Progenitor cell of endocrine pancreas (in vitro differentiated cells): ENCODE measurements around the gene UBB. TPM values are rescaled to one million over a fixed set of nuclear protein-coding genes. Genes with fewer than 3 reads are reported as not detected.
A peak's percentile ranks its signal among the peaks of the same experiment; 100 is the strongest.

ENCODE experiments used
- DNase-seq: peaks from one replicate; pipeline ENCODE4 v3.0.0; 2021; ENCODE audit warnings: low spot score; ENCODE audit not compliant: unreplicated experiment
- H3K27ac Mint-ChIP-seq: 2 replicates; pipeline ENCODE4 v1.8.0; 2021; ENCODE audit warnings: mild to moderate bottlenecking, moderate library complexity, mixed read lengths
- H3K27me3 Mint-ChIP-seq: 2 replicates; pipeline ENCODE4 v1.8.0; 2021; ENCODE audit warnings: mixed read lengths
- H3K36me3 Mint-ChIP-seq: 2 replicates; pipeline ENCODE4 v1.8.0; 2022; ENCODE audit warnings: mixed read lengths; ENCODE audit not compliant: insufficient read depth
- H3K4me1 Mint-ChIP-seq: 2 replicates; pipeline ENCODE4 v1.8.0; 2021; ENCODE audit warnings: low read depth, mixed read lengths
- H3K4me3 Mint-ChIP-seq: 2 replicates; pipeline ENCODE4 v1.8.0; 2021; ENCODE audit warnings: low read depth, mild to moderate bottlenecking, moderate library complexity, mixed read lengths
- H3K9me3 Mint-ChIP-seq: 2 replicates; pipeline ENCODE4 v1.8.0; 2021; ENCODE audit warnings: low read depth, mixed read lengths
- CTCF ChIP-seq: fragments of 200-600 bp; sonication (generic); IDR thresholded peaks from one replicate; pipeline ENCODE4 v1.5.0; 2021; ENCODE audit warnings: antibody characterized with exemption, mild to moderate bottlenecking; ENCODE audit not compliant: unreplicated experiment
- total RNA-seq: library from RNA; stranded (reverse); gene quantifications from 2 replicates; pipeline ENCODE4 v1.2.1, GENCODE V29; 2021

UBB gene
- total RNA-seq, 1 donor from 2014 or later: 1,477 TPM

GRCh38 chr17:16343569-16343968 is 37.3 kb upstream of the UBB start:
- Mint-ChIP-seq H3K27me3 (no peaks in the 10 kb centered on the region), H3K36me3 (peaks cover 23% of the 10 kb centered on the region), H3K4me1 (no peaks in the 10 kb centered on the region), H3K4me3 (no peak overlapping the region), H3K27ac (peak overlapping the region; percentile 59), H3K9me3 (no peaks in the 10 kb centered on the region)
- TF ChIP-seq CTCF: no peak
- no peak for DNase-seq

- no peak for DNase-seq
- no peaks in the 10 kb centered on the region for H3K4me1 Mint-ChIP-seq
- no peak for TF ChIP-seq CTCF
- H3K4me3 Mint-ChIP-seq: no peak overlapping the region
- no peaks in the 10 kb centered on the region for H3K27me3 Mint-ChIP-seq
- H3K27ac Mint-ChIP-seq: no peak overlapping the region
- H3K36me3 Mint-ChIP-seq: peaks cover 25% of the 10 kb centered on the region
- H3K9me3 Mint-ChIP-seq: no peaks in the 10 kb centered on the region
Measured at GRCh38 chr17:16345565-16345964, 35.3 kb upstream of the UBB start.

- Mint-ChIP-seq H3K36me3 (peaks cover 25% of the 10 kb centered on the region), H3K4me3 (no peak overlapping the region)
- DNase-seq: no peak
Measured at GRCh38 chr17:16346721-16347271, 34.1 kb upstream of the UBB start.

GRCh38 chr17:16348586-16348985 is 32.3 kb upstream of the UBB start:
- Mint-ChIP-seq H3K27ac (no peak overlapping the region), H3K9me3 (no peaks in the 10 kb centered on the region), H3K4me3 (no peak overlapping the region), H3K27me3 (no peaks in the 10 kb centered on the region), H3K36me3 (peaks cover 19% of the 10 kb centered on the region), H3K4me1 (peaks cover 12% of the 10 kb centered on the region)
- DNase-seq: no peak
- no peak for TF ChIP-seq CTCF

More at GRCh38 chr17:16346721-16347271, 34.1 kb upstream of the UBB start:
- Mint-ChIP-seq H3K27ac (no peak overlapping the region), H3K4me1 (peaks cover 6% of the 10 kb centered on the region), H3K27me3 (no peaks in the 10 kb centered on the region), H3K9me3 (no peaks in the 10 kb centered on the region)
- no peak for TF ChIP-seq CTCF

- H3K27me3 Mint-ChIP-seq: no peaks in the 10 kb centered on the region
- no peaks in the 10 kb centered on the region for H3K9me3 Mint-ChIP-seq
- DNase-seq: no peak
- no peak for TF ChIP-seq CTCF
- no peak overlapping the region for H3K4me3 Mint-ChIP-seq
- H3K4me1 Mint-ChIP-seq: peaks cover 12% of the 10 kb centered on the region
- H3K36me3 Mint-ChIP-seq: peaks cover 14% of the 10 kb centered on the region
- H3K27ac Mint-ChIP-seq: no peak overlapping the region
Measured at GRCh38 chr17:16349431-16349830, 31.5 kb upstream of the UBB start.
